Fibroblast of skin of left quadriceps (primary cell): Measurements from ENCODE around the gene ARID3C.

Experiments used
- DNase-seq, 2 experiments: peaks; one replicate each; pipeline ENCODE4 v3.0.0-alpha.2; 2013; ENCODE audit warnings: low read depth in 2 of 2

Gene ARID3C, protein sequence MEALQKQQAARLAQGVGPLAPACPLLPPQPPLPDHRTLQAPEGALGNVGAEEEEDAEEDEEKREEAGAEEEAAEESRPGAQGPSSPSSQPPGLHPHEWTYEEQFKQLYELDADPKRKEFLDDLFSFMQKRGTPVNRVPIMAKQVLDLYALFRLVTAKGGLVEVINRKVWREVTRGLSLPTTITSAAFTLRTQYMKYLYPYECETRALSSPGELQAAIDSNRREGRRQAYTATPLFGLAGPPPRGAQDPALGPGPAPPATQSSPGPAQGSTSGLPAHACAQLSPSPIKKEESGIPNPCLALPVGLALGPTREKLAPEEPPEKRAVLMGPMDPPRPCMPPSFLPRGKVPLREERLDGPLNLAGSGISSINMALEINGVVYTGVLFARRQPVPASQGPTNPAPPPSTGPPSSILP

DNA sequence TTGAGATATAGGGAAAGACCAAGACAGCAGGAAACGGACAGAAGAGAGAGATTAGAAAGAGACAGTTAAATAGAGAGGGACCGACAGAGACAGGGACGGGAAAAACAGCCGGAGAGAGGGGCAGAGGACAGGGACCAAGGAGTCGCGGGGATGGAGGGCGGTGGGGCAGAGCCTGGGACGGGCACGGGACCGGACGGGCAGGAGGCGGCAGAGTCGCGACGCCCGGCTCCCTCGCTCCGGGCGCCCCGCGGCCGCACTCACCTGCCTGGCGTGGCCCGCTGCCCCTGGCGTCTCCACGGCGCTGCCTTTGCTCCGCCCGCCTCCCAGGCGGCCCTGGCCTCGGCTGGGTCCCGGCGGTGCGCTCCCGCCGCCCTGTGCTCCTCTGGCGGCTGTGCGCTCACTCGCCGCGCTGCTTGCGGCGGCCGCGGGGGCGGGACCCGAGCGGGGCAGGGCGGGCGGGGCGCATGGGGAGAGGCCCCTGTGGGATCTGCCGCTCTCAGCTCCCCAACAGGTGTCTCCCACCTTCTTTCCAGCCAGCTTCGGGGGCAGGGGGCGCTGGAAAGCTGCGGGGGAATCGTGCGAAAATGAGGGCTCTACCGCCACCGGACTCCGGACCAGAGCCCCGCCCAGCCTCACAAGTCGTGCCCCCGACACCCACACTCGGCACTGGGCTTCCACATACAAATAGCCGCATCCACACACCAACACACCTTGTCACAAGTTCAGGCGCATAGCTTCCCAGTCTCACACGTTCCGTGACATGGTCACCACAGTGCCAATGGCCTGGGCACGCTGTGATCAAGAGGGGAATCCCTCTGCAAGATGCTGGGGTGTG is at the start of gene ARID3C:
Gene ARID3C (minus strand): TSS at position 411 of the 835 bp plus-strand sequence. CDS start 1,052 bp downstream, outside the sequence.
- DNase-seq: no peak

DNA sequence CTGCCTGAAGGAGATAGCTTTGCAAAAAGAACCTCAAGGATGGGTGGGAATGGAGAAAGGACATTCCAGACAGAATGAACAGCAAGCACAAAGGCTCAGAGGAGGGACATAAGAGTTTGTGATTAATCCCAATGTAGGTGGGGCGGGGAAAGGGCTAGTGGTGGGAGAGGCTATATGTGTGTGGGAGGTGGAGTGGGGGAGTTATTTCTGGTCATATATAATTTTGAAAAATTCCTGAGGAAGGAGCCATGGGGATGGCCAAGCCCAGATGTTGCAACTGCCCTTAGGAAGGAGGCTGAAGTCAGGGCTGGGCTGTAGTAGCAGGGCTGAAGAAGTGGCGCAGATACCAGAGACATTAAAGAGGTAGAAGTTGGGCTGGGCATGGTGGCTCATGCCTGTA is 47.0 kb upstream of the ARID3C start:
- no peak for DNase-seq

DNA sequence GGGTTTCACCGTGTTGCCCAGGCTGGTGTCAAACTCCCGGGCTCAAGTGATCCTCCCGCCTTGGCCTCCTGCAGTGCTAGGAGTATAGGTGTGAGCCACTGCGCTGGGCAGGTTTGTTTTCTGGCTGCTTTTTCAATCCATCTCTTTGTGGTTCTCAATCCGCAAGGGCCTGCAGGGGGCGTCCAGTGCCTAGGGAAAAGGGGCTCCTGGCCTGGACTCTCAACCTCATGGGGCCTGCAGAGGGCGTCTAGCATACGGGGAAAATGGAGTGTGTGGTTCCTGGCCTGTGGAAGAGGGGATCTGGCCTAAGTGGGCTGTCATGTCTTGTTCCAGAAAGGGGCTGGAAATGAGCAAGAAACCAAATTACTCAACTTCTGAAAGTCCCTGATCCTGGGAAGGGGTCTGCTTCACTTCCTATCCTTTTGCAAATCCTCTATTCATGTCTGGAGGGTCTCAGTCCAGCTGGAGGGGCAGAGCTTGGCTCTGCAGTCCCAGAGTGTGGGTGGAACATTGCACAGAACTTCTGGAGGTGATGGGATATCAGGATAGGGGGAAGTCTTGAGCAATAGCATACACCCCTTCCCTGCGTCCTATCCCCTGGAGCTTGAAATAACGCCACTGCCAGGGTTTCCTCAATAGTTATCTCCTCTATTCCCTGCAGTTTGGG is 46.3 kb upstream of the ARID3C start:
- DNase-seq: peak in 1 of 2 experiments; percentile 37

DNA sequence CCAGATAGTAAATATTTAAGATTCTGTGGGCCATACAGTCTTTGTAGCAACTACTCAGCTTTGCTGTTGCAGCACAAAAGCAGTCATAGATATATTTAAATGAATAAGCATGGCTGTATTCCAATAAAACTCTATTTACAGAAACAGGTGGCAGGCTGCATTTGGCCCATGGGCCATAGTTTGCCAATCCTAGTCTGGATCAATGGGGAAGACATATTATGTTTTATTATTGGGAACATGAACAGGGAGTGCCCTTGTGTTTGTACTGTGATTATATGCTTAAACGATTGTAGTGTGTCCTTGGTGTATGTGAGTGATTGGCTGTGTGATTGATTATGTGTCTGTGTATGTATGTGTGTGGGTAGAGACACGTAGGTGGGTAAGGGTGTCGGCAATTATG is 45.6 kb upstream of the ARID3C start:
- no peak for DNase-seq

DNA sequence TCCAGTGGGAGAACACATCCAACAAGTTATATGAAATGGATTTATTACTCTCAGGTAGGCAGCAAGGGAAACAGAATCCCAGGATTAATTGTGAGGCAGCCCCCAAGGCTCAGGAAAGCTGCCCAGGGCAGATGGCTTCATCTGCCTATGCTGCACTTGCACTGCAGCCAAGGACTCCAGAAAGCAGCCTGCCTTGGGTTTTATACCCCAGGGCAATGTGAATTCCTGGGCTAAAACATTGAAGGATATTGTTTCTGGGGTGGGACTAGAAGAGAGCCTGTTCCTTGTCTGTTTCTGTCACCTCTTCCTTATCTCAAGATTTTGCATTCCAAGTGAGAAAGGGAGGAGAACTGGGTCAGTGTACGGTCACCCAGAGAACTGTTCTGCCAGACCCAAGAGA is 42.4 kb upstream of the ARID3C start:
- no peak for DNase-seq

DNA sequence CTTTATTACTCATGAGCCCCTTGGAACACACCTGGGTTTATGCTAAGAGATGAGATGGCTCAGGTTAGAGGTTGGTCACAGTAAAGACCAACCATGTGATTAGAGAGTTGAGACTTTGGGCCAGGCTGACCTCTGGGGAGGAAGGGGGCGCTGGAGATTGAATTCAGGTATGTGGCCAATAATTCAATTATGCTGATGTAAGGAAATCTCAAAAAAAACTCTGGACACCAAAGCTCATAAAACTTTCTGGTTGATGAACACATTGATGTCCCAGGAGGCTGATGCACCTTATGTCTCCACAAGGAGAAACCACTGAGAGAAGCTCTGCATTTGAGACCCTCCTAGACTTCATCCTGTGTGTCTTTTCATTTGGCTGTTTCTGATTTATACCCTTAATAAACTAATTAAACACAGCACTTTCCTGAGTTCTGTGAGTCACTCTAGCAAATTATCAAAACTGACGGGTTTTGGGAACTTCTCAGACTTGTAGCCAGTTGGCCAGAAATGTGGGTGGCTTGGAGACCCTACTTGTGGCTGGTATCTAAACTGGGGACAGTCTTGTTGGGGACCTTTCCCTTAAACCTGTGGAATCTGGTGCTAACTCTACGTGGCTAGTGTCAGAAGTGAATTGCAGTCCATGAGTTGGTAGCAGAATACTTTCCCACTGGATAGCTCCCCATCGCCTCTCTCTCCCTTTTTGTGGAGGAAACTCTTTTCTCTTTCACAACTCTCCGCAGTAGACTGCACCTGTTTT is 41.1 kb upstream of the ARID3C start:
- DNase-seq: no peak

DNA sequence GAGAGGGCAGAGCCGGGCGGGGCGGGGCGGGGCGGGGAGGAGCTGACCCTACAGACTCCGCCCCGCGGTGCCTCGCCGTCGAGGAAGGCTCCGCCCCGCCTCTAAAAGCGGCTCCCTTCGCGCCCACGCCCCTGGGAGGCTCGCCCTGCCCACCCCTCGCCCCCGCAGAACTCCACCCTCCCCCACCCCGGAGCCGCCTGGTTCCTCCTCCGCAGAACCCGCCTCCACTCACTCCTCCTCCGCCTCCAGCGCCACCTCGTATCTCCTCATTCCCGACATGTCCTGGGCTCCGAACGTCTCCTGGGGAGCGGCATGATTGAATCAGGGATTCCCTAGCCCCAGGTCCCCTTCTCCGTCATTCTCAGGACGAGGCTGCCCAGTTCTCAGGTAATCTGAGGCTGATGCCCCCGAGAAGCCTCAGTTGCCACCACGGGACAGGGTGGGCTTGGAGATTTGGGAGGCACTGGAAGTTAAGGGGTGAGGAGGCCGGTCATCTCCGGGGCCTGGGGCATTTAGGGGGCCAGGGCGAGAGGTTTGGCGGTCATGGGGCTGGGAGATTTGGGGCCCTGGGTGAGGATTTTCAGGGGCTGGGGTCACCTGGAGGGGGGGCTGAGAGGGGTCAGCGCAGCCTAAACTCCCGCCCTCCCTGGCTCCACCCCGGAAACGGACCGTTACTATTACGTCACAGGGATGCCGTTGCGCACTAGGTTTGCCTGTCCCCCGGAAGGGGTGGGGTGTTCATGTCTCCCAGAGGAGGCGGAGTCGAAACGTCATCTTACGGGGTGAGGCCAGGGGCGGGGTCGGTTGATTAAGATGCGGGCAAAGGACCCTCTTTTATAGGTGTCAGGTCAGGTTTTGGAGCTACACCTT is 36.8 kb upstream of the ARID3C start:
- peak; percentile 87 for DNase-seq

DNA sequence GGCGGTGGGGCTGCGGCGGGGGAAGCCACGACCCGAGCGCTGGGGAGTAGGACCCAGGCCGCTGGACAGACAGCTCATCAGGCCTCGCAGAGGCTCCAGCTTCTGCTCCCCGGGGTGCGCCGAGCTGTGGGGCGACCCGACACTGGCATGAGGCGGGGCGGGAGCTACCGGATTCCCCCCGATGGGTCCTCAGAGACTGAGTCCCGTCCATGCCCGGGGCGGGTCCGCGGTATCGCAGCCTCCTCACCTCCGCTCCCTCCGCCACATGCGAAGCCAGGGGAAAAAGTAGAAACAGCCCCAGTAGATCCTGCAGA is 36.2 kb upstream of the ARID3C start:
- DNase-seq: no peak

DNA sequence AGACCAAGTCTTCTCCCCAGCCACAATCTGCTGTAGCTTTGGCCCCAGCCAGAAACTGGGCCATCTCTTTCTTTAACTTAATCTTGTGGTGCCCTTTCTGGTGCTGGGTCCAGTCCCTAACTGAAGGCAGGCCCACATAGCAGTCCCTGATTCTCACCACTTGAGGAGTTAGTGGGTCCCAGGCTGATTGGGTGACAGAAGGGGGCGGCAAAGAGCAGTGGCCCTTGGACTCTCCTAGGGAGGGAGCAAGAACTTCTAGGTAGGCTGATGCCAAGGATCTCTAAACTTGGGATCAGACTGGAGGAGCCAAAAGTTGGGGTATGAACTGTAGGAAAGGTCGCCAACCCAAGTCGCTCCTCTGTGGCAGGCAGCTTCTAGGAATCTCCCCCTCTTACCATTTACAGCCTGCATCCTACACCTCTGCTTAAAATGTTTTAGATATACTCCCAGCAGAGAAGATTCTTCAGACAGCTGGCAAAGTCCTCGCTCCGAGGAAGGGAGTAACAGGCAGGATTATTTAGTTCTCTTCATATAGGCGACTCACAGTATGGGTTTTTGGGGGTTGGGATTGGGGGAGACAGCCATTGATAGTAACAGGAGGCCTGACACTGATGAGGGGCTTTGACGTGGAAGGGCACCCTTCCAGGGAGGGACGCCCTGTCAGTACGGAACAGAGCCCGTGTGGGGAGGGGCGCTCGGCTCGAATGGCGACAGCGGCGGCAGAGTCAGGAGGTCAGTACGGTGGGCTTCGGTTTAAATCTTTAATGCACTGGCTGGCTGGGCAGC is 35.6 kb upstream of the ARID3C start:
- peak in 1 of 2 experiments; percentile 29 for DNase-seq

DNA sequence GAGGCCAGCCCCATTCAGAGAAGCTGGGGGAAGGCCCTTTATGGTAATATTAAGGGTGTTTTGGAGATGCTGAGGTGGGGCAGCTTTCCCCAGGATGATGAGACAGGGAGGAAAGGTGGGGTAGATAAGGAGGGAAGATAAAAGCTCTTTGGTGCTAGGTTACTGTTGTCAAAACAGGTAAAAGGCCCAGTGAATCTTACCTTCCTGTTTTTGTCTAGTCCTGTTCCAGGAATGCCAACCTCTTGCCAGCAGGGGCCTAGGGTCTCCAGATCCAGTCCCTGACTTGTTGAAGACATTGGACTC is 34.4 kb upstream of the ARID3C start:
- no peak for DNase-seq

DNA sequence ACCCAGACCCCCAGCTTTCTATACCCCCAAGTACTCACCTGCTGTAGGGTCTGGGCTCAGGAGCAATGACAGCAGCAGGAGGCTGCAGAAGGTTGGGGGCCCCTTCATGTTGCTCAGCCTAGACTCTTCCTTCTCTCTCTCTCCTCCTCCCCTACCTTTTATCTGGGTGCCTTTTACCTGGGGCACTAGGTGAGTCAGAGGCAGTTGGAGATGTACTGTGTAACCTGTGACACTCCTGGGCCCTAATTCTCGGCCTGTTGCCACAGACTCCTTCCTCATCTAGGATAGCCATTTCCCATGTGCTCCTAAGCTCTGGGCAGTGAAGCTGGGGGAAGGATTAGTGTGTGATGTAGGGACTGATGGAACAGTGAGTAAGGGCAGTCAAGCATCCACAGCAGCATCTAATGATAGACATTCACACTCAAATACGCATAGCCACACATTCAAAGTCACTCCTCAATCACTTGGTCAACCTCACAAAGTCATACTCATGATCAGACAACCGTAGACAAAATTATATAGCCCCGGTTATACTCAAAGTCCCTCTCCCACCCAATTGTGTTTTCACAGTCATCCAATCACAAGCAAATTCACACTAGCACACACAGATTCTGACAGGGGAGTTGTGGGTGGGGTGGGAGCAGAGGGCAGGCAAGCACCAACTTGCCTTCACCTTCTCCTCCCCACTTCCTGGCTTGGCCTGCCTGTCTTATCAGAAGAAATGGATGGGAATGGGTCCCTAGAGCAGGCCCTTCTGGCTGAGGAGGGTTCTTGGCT is 33.8 kb upstream of the ARID3C start, which contains the start of gene CCL27:
Gene CCL27 (minus strand): TSS at position 132 of the 777 bp plus-strand sequence. CDS start 24 bp downstream, at position 108.
- no peak for DNase-seq

DNA sequence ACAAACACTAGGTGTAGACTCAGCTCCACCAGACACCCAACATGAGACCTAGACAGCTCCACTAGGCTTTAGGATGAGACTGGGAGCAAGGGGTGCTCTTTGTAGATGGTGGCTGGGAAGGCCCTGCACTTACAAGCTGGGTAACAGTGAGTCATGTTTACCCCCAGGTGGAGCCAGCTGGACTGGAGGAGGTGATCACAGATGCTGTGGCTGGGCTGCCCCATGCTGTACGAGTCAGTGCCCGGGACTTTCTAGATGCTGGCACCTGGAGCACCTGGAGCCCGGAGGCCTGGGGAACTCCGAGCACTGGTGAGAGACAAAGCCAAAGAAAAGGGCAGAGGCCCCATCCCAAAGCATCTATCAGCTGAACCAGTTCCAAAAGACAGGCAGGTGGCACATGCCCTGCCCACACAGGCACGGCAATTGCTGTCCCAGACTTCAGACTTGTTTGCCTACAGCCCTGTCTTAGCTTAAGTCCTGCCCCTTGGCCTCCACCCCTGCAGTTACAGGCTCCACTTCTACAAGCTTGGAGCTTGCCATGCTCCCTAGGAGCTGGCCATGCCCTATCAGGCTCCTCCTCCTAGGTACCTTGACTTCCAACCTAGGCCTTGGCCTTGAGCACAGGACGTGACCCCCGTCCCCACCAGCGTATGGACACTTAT is 30.9 kb upstream of the ARID3C start:
- no peak for DNase-seq

DNA sequence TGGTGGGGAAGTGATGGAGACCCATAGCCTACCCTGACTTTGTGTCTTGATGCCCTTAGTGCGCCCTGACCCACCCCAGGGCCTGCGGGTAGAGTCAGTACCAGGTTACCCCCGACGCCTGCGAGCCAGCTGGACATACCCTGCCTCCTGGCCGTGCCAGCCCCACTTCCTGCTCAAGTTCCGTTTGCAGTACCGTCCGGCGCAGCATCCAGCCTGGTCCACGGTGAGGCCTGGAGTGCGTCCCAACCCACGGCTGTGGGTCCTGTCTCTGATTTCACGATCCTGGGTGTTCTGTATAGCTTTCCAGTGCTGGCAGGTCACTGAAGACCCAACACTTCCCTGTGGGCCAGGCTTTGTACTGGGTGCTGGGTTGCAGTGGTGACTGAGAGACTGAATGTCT is 29.6 kb upstream of the ARID3C start:
- DNase-seq: no peak

DNA sequence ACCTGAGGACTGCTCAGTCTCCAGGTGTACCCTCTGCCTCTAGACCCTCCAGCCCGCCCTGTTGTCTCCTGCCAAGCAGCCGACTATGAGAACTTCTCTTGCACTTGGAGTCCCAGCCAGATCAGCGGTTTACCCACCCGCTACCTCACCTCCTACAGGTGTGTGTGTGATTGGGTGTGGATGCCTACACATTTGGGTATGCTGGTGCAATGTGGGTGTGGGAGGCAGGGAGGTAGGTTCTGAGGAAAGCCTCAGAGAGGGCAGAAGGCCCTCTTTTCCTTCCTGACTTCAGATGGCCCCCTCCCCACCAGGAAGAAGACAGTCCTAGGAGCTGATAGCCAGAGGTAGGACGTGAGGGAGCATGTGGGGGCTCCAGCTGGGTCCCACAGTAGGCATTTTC is 28.1 kb upstream of the ARID3C start:
- no peak for DNase-seq

DNA sequence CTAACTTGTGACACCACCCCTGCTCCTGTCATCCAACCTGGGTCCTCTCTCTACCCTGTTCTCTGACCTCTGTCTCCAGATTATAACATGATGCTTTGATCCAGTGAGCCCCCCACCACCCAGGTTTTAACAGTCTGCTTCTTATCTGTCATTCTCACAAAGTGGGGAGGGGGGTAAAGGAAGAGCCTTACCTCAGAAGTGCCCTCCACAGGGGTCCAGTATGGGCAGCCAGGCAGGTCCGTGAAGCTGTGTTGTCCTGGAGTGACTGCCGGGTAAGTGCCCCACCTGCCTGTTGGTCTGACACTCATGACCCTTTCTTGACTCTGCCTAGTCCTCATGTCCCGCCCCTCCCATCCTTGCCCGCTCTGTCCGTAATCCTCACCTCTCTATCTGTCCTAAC is 26.5 kb upstream of the ARID3C start:
- no peak for DNase-seq

DNA sequence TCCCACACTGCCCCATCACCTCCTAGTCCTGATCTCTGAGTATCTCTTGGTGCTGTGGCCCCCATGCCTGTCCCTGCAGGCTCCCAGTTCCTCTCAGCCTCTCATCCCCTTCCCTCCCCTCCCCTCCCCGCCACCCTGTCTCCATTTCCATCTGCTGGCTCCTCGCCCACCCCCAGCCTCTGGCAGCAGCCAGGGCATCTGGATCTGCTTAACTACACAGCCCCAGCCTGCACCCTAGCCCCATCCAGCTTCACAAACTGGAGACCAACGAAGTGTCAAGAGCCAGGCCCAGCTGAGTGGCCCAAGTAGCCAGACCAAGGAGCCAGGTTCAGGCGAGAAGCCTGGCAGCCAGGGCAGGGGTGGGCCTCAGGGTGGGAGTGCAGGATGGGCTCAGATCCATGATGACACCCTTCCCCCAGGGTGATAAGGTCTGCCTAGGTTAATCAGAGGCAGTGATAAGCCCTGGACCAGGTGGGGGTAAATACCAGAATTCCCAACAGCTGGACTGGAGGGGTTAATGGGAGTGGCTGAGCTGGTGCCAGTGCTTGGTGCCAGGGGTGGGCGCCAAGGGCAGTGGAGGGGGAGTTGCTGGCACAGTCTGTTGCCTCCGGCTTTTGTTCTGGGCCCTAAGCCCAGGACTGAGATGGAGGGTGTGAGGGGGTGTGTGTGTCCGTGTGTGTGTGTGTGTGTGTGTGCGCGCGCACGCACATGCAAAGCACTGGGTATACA is 25.6 kb upstream of the ARID3C start:
- peak in 1 of 2 experiments; percentile 80 for DNase-seq

DNA sequence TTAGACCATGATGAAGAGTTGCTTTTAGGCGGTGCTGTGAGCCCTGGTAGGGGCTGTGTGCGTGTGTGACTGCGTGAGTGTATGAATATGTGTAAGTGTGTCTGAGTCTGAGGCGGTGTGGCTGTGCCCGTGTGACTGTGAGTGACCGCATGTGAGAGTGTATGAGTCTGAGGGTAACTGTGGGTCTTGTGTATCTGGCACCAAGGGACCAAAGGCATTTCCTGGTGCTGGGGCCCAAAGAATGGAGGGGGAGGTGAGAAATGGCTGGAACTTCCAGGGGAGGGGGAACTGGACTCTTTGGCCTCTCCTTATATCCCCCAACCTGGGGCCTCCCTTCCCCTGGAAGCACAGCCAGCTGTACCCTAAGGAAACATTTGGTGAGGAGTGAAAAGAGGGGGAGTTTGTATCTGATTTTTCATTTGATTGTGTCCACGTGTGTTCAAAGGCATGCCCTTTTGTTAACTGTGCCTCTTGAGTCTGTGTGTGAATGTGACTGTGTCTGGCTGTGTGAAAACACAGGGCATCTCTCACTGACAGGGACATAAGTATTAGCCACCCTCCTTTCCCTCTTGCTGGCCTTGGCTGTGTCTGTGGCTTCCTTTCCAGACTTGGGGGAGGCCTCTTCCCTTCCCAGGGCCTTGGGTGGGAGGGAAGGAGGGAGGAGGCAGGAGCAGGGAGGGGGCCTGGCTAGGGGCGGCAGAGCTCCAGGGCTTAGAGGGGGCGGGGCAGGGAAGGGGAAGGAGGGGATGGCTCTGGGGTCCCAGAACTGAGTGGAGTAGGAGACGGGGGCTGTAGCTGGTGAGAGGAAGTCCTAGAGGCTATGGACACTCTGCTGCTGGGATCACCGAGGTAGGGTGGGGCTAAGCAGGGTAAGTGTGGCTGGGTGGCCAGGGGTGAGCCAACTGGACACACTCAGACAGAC is 24.5 kb upstream of the ARID3C start:
- no peak for DNase-seq
